Measurements from ENCODE around the gene MTUS2. TPM values are rescaled to one million over a fixed set of nuclear protein-coding genes. Genes with fewer than 3 reads are reported as not detected.

The MTUS2 gene
- total and polyA plus RNA-seq, 4 donors: under 0.01 to 0.70 (median 0.15) TPM

- H3K27me3 ChIP-seq (ENCODE audit: control insufficient read depth in 4 of 4, insufficient read depth in 4 of 4, low read length in 3 of 4): no peaks in the 10 kb centered on the region
- H3K4me3 ChIP-seq (ENCODE audit: low read depth in 1 of 3, low read length in 3 of 3): no peak overlapping the region
- no peaks in the 10 kb centered on the region for H3K36me3 ChIP-seq (ENCODE audit: control insufficient read depth in 4 of 4, insufficient read depth in 3 of 4, low read depth in 1 of 4, low read length in 3 of 4)
- 96% methylated on average over 2 of the region's 2 CpGs for WGBS
- H3K4me1 ChIP-seq (ENCODE audit: control insufficient read depth in 4 of 4, insufficient read depth in 4 of 4, low read length in 3 of 4): peaks cover 0 to 3% (median 0%) of the 10 kb centered on the region in 4 donors
- no peak for TF ChIP-seq GABPA (IDR thresholded peaks at IDR 0.05 in 1 of 2, conservative IDR thresholded peaks at IDR 0.05 in 1 of 2)
- TF ChIP-seq HNF4G (IDR thresholded peaks at IDR 0.05): no peak
- no peak for TF ChIP-seq REST (IDR thresholded peaks at IDR 0.05)
- no peak for TF ChIP-seq TAF1 (conservative IDR thresholded peaks at IDR 0.05)
- TF ChIP-seq ATF3 (IDR thresholded peaks at IDR 0.05): no peak
- TF ChIP-seq EGR1 (IDR thresholded peaks at IDR 0.05; ENCODE audit: low read depth in 2 of 2): no peak
- no peak for TF ChIP-seq HNF4A (conservative IDR thresholded peaks at IDR 0.05)
- no peak for TF ChIP-seq RAD21 (IDR thresholded peaks at IDR 0.05)
- no peak for TF ChIP-seq JUND (IDR thresholded peaks at IDR 0.05)
- no peak for TF ChIP-seq FOXA1 (IDR thresholded peaks at IDR 0.05)
- no peak for TF ChIP-seq MAX (IDR thresholded peaks at IDR 0.05)
- TF ChIP-seq FOXA2 (IDR thresholded peaks at IDR 0.05): no peak
- TF ChIP-seq NR2F2 (IDR thresholded peaks at IDR 0.05): no peak
- TF ChIP-seq CTCF (IDR thresholded peaks at IDR 0.05; ENCODE audit: low read depth, low read length, missing input control): no peak
- no peak for TF ChIP-seq RXRA (IDR thresholded peaks at IDR 0.05)
- no peak for TF ChIP-seq ZBTB33 (IDR thresholded peaks at IDR 0.05)
- no peak for TF ChIP-seq SP1 (IDR thresholded peaks at IDR 0.05)
- TF ChIP-seq YY1 (IDR thresholded peaks at IDR 0.05): no peak
- no peak for DNase-seq (ENCODE audit: low spot score)
- H3K9me3 ChIP-seq (ENCODE audit: control insufficient read depth in 4 of 4, low read length in 3 of 4): no peaks in the 10 kb centered on the region
- H3K27ac ChIP-seq (ENCODE audit: low read depth in 1 of 2, low read length in 2 of 2): no peak overlapping the region
- H3K9ac ChIP-seq (ENCODE audit: low read depth in 1 of 2, low read length in 2 of 2): no peak overlapping the region
Measured at GRCh38 chr13:29539856-29540255, 719.7 kb downstream of the MTUS2 start.
